ENCODE data around the gene GABBR2. TPM values are rescaled to one million over a fixed set of nuclear protein-coding genes. Genes with fewer than 3 reads are reported as not detected.
"Not testable (repeated sequence)": the region's sequence is repeated elsewhere in the genome, so short reads cannot be mapped to it uniquely, and the experiment has no call there.

Gene GABBR2
- total RNA-seq, 1 experiment from 2014 or later, result 0.33 TPM

- CTCF ChIA-PET, result no interaction called here
- H3K9me3 Mint-ChIP-seq (ENCODE audit: low read depth, unreplicated experiment), result no peaks in the 10 kb centered on the region
- TF ChIP-seq CTCF (IDR thresholded peaks at IDR 0.05; ENCODE audit: unreplicated experiment), result no peak
- H3K4me1 Mint-ChIP-seq (ENCODE audit: low read depth, unreplicated experiment), result no peaks in the 10 kb centered on the region
- BruUV-seq (replicated peaks), result no TSS peak
- H3K27me3 Mint-ChIP-seq (ENCODE audit: unreplicated experiment), result peaks cover 44% of the 10 kb centered on the region
- DNase-seq, result no peak
- intact Hi-C loops (cut with micrococcal nuclease; ENCODE audit: unreplicated experiment), result no loop called here
- H3K36me3 Mint-ChIP-seq (ENCODE audit: insufficient read depth, unreplicated experiment), result no peaks in the 10 kb centered on the region
- H3K4me3 Mint-ChIP-seq (ENCODE audit: low read depth, unreplicated experiment), result no peak overlapping the region
- no peak overlapping the region for H3K27ac Mint-ChIP-seq (ENCODE audit: unreplicated experiment)
Measured at GRCh38 chr9:98660541-98660940, 48.2 kb downstream of the GABBR2 start.

GRCh38 chr9:98658951-98659351 is 49.8 kb downstream of the GABBR2 start:
- no peak for TF ChIP-seq CTCF (IDR thresholded peaks at IDR 0.05; ENCODE audit: unreplicated experiment)
- DNase-seq, result no peak
- no peak overlapping the region for H3K27ac Mint-ChIP-seq (ENCODE audit: unreplicated experiment)
- H3K9me3 Mint-ChIP-seq (ENCODE audit: low read depth, unreplicated experiment), result no peaks in the 10 kb centered on the region
- no peak overlapping the region for H3K4me3 Mint-ChIP-seq (ENCODE audit: low read depth, unreplicated experiment)
- H3K27me3 Mint-ChIP-seq (ENCODE audit: unreplicated experiment), result peaks cover 48% of the 10 kb centered on the region
- no TSS peak for BruUV-seq (replicated peaks)
- CTCF ChIA-PET, result interaction anchor here (0.6 kb wide), 2 partner anchors 596 to 722 kb away, joined by 3 read pairs; no protein-coding TSS in a partner anchor
- no peaks in the 10 kb centered on the region for H3K4me1 Mint-ChIP-seq (ENCODE audit: low read depth, unreplicated experiment)
- intact Hi-C loops (cut with micrococcal nuclease; ENCODE audit: unreplicated experiment), result no loop called here
- H3K36me3 Mint-ChIP-seq (ENCODE audit: insufficient read depth, unreplicated experiment), result no peaks in the 10 kb centered on the region

- Mint-ChIP-seq H3K9me3 (ENCODE audit: low read depth, unreplicated experiment) (no peaks in the 10 kb centered on the region), H3K36me3 (ENCODE audit: insufficient read depth, unreplicated experiment) (no peaks in the 10 kb centered on the region), H3K4me1 (ENCODE audit: low read depth, unreplicated experiment) (no peaks in the 10 kb centered on the region), H3K27me3 (ENCODE audit: unreplicated experiment) (peaks cover 48% of the 10 kb centered on the region), H3K4me3 (ENCODE audit: low read depth, unreplicated experiment) (no peak overlapping the region), H3K27ac (ENCODE audit: unreplicated experiment) (no peak overlapping the region)
- TF ChIP-seq CTCF (IDR thresholded peaks at IDR 0.05; ENCODE audit: unreplicated experiment), result no peak
- intact Hi-C loops (cut with micrococcal nuclease; ENCODE audit: unreplicated experiment), result no loop called here
- CTCF ChIA-PET, result no interaction called here
- no peak for DNase-seq
- BruUV-seq (replicated peaks), result no TSS peak
Measured at GRCh38 chr9:98657897-98658296, 50.8 kb downstream of the GABBR2 start.

DNA sequence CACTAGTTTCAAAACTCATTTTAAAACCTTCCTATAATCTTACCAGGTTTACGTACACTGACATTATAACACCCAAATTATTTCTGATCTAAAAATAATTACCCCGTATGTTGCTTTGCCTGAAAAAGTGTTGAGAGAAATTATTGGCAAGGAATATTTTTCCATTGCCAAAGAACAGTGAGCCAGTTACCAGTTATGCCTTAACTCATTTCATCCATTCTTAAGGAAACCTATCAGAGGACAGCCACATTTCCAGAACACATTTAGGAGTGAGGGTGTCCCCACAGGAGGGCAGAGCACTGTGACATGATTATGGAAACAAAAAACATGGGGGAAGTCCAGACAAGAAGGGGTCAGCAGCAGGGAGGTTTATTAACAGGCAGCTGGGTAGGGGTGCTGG is 52.2 kb downstream of the GABBR2 start:
- Mint-ChIP-seq H3K4me1 (ENCODE audit: low read depth, unreplicated experiment) (no peaks in the 10 kb centered on the region), H3K27ac (ENCODE audit: unreplicated experiment) (no peak overlapping the region), H3K36me3 (ENCODE audit: insufficient read depth, unreplicated experiment) (no peaks in the 10 kb centered on the region), H3K4me3 (ENCODE audit: low read depth, unreplicated experiment) (no peak overlapping the region), H3K9me3 (ENCODE audit: low read depth, unreplicated experiment) (no peaks in the 10 kb centered on the region), H3K27me3 (ENCODE audit: unreplicated experiment) (peaks cover 47% of the 10 kb centered on the region)
- CTCF ChIA-PET, result no interaction called here
- DNase-seq, result no peak
- TF ChIP-seq CTCF (IDR thresholded peaks at IDR 0.05; ENCODE audit: unreplicated experiment), result no peak
- intact Hi-C loops (cut with micrococcal nuclease; ENCODE audit: unreplicated experiment), result no loop called here
- no TSS peak for BruUV-seq (replicated peaks)

DNA sequence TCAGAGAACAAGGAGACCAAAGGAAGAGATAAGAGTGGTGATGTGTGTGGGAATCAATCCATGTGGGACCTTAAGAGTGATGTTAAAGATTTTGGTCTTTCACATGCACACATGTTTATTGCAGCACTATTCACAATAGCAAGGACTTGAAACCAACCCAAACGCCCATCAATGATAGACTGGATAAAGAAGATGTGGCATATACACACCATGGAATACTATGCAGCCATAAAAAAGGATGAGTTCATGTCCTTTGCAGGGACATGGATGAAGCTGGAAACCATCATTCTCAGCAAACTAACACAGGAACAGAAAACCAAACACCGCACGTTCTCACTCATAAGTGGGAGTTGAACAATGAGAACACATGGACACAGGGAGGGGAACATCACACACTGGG is 53.3 kb downstream of the GABBR2 start:
- intact Hi-C loops (cut with micrococcal nuclease; ENCODE audit: unreplicated experiment); H3K27ac Mint-ChIP-seq (ENCODE audit: unreplicated experiment); BruUV-seq (replicated peaks); DNase-seq; CTCF ChIA-PET; H3K4me3 Mint-ChIP-seq (ENCODE audit: low read depth, unreplicated experiment); H3K4me1 Mint-ChIP-seq (ENCODE audit: low read depth, unreplicated experiment); H3K36me3 Mint-ChIP-seq (ENCODE audit: insufficient read depth, unreplicated experiment); H3K9me3 Mint-ChIP-seq (ENCODE audit: low read depth, unreplicated experiment): not testable (repeated sequence)
- H3K27me3 Mint-ChIP-seq (ENCODE audit: unreplicated experiment), result peaks cover 46% of the 10 kb centered on the region
